Bladder microvascular endothelial cell (primary cell): ENCODE results near the gene ROR2. TPM values are rescaled to one million over a fixed set of nuclear protein-coding genes. Genes with fewer than 3 reads are reported as not detected.

Experiments
- total RNA-seq: library from RNA; depleted of rRNA; stranded (reverse); fragments of >200 nt; gene quantifications from 2 replicates; pipeline ENCODE4 v1.2.3, GENCODE V29; 2014

ROR2 gene
- under 0.01 TPM in 1 of 2 replicates, not detected in the other for total RNA-seq

DNA sequence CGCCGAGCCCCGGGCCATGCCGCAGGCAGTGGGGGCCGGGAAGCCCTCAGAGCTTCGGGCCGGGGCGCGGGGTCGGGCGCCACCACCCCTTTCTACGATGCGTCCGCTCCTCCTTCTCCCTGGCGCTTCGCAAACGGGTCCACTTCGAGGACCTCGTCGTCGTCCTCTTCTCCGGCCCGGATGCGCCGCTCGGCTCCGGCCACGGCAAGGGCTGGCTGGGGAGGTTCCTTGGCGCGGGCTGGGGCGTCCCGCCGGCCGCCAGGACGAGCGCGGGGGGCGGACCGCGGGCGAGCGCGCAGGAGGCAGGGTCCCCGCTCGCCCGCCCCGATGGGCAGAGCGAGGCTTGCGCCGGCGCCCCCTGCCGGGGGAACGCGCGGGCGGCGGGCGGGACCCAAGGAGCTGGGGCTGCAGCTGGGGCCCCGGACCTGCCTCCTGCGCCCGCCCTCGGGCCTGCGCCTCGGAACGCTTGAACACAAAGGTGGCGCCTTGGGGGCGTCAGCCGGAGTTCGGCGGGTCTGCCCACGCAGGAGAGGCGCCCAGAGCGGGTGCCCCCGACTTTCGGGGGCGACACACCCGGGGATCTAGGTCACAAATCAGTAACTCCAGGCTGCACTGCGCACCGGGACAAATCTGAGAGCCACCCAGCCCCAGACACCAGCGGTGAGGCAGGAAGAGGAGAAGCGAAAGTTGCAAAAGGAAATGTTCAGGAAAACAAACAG is at the start of gene ROR2:
ROR2 (minus strand) TSS at position 283 of the 719 bp plus-strand sequence.

Other genes starting within 250 kb of the ROR2 start
- 62.0 and 109 TPM in 2 replicates for gene SPTLC1, start 165.2 kb upstream of the ROR2 start, total RNA-seq